KBM-7 (cell line): Measurements from ENCODE around the gene PRKAG2.
A peak's percentile ranks its signal among the peaks of the same experiment; 100 is the strongest.
"Not testable (repeated sequence)": the region's sequence is repeated elsewhere in the genome, so short reads cannot be mapped to it uniquely, and the experiment has no call there.

Experiments used
- DNase-seq: peaks from one replicate; pipeline ENCODE4 v3.0.0-alpha.2; 2015
- in situ Hi-C: fragments of 300-500 bp; cut with MboI; formaldehyde crosslinking; loops from 2 replicates; pipeline ENCODE4 v1.14.3; 2020; ENCODE audit warnings: low sequenced_read_pairs, low pct_unique_long_range_greater_than_20kb, mixed read lengths

The PRKAG2 gene

GRCh38 chr7:151889406-151890354, 12.8 kb upstream of the PRKAG2 start:
- no peak for DNase-seq
- in situ Hi-C loops = no loop called here

- in situ Hi-C loops = no loop called here
- DNase-seq = no peak
Measured at GRCh38 chr7:151888079-151889067, 11.5 kb upstream of the PRKAG2 start.

- in situ Hi-C loops = no loop called here
- DNase-seq = no peak
Measured at GRCh38 chr7:151886783-151887182, 9.9 kb upstream of the PRKAG2 start.

GRCh38 chr7:151885202-151885580, 8.3 kb upstream of the PRKAG2 start:
- no peak for DNase-seq
- in situ Hi-C loops = no loop called here

- DNase-seq = no peak
- in situ Hi-C loops = no loop called here
Measured at GRCh38 chr7:151884312-151885201, 7.6 kb upstream of the PRKAG2 start.

- in situ Hi-C loops = no loop called here
- no peak for DNase-seq
Measured at GRCh38 chr7:151883857-151884256, 6.9 kb upstream of the PRKAG2 start.

- no peak for DNase-seq
- in situ Hi-C loops = no loop called here
Measured at GRCh38 chr7:151882734-151883133, 5.8 kb upstream of the PRKAG2 start.

GRCh38 chr7:151880688-151881087, 3.8 kb upstream of the PRKAG2 start:
- DNase-seq = no peak
- in situ Hi-C loops = no loop called here

GRCh38 chr7:151877911-151878835, 1.3 kb upstream of the PRKAG2 start:
- DNase-seq = no peak
- in situ Hi-C loops = no loop called here

- in situ Hi-C loops = no loop called here
- peak; percentile 65 for DNase-seq
Measured at GRCh38 chr7:151875942-151876898, 695 bp downstream of the PRKAG2 start.

- in situ Hi-C loops, DNase-seq: not testable (repeated sequence)
Measured at GRCh38 chr7:151874479-151874878, 2.4 kb downstream of the PRKAG2 start.

- in situ Hi-C loops = no loop called here
- no peak for DNase-seq
Measured at GRCh38 chr7:151873402-151873965, 3.4 kb downstream of the PRKAG2 start.

- in situ Hi-C loops = no loop called here
- no peak for DNase-seq
Measured at GRCh38 chr7:151872531-151873401, 4.1 kb downstream of the PRKAG2 start.

- in situ Hi-C loops = no loop called here
- no peak for DNase-seq
Measured at GRCh38 chr7:151871904-151872303, 5.0 kb downstream of the PRKAG2 start.

GRCh38 chr7:151871189-151871735, 5.7 kb downstream of the PRKAG2 start:
- in situ Hi-C loops = no loop called here
- no peak for DNase-seq
